ENCODE results near the gene ITIH5.
A peak's percentile ranks its signal among the peaks of the same experiment; 100 is the strongest.

ITIH5 gene

DNA sequence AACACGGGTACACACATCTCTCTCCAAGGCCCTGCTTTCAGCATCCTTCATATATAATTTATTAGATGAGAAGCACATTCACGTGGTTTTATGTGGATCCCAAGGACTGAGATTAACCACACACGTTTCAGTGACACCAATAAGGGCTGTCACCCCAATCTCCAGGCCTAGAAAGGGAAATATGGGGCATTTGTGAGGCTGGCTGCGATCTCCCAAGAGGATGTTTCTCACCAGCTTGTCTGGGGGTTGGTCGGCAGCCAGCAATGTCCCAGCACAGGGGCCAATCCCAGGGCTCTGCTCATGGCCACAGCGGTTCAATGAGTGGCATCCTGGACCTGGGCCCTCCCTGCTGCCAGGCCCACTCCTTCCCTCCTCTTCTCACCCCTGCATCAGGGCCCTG lies 115.5 kb downstream of the ITIH5 start:
- DNase-seq (ENCODE audit: low read depth in 2 of 2, low spot score in 1 of 2): no peak

DNA sequence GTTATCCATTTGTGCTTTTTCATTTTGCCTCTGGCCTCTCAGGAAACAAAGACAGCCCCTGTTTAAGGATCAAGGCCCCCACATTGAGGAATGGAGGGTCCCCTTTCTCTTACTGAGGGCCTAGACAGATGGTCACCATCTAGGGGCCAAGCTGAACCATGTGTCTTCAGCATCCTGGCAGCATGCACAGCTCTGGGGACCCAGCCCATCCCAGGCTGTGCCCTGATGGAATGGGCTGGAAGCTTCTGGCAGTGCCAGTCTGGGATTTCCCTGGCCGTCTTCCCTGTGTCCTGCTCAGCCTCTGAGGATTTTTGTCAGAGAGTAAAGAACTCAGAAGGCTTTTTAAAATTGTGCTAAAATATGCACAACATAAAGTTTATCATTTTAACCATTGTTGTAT lies 116.8 kb downstream of the ITIH5 start:
- DNase-seq (ENCODE audit: low read depth in 2 of 2, low spot score in 1 of 2): no peak

DNA sequence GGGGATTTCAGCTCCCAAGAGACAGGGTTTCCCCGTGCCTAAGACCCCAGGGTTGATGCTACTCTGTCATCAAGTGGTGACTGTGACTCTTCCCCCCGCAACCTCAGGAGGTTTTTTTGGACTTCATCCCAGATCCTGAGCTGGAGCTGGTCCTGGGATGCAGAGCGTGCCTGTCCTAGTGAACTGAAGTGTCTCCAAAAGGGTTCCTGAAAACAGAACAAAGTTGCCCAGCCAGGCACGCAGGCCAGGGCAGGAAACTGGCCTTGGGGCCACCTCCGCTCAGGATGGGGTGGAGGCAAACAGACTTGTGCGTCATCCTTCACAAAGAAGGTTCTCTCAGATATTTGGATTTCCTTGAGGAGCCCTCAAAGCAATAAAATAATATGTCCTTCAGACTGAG lies 118.9 kb downstream of the ITIH5 start:
- DNase-seq (ENCODE audit: low read depth in 2 of 2, low spot score in 1 of 2): no peak

DNA sequence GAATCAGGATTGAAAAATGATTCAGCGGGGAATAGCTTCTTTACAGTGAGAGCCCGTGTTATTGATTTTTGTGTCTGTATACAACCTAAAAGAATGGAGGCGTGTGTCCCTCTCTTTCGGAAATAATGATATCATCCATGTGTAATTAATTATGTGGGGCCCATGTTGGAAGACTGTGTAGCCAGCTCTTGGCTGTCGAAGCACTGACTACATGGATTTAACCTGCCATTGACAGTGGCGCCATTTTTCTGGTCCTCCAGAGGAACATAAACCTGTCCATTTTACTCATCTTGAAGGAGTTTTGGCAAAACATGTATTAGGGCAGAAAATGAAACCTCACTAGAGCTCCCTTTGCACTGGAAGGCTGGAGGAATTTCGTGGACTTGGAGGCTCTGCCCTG lies 119.6 kb downstream of the ITIH5 start:
- DNase-seq (ENCODE audit: low read depth in 2 of 2, low spot score in 1 of 2): no peak

DNA sequence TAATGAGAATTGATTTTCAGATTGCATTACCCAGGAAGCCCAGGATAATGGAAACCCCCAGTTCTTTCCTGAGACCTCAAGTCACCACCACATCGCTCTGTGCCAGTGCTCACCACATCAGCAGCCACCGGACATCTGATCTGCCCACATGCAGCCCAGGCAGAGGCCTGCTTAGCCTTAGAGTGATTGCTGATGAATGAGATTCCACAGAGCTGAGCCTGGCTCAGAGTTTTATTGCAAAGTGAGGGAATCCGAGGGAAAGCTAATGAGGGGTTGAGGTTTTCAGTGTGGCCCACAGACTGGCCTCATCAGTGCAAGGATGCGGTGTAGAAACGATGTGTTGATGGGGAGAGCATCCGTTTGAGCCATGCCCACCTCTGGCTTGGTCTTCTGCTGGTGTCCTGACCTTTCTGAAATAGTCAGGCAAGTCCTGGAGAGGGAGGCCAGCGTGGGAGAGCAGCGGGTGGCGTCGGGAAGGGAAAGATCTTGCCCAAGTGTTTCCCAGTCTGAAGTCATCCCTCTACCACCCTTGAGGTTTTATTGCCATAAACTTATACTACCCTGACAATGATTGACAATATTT lies 120.3 kb downstream of the ITIH5 start:
- no peak for DNase-seq (ENCODE audit: low read depth in 2 of 2, low spot score in 1 of 2)

DNA sequence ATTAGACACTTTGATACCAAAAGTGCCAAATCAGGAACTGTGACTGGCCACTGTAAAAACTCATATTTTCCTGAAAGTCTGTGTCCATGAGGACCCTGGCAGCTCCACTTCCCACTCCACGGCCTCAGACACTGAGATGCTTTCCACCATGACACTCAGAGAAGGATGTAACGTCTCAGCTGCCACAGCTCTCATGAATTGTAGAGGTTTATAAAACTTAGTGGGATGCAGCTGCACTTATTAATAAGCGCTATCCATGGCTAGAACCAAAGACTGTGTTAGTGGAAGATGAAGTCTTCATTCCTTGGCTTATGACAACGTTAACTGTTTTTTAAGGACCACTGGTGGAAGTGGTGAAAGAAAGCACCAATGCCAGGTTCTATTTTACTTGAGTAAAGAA lies 121.0 kb downstream of the ITIH5 start:
- DNase-seq (ENCODE audit: low read depth in 2 of 2, low spot score in 1 of 2): no peak

DNA sequence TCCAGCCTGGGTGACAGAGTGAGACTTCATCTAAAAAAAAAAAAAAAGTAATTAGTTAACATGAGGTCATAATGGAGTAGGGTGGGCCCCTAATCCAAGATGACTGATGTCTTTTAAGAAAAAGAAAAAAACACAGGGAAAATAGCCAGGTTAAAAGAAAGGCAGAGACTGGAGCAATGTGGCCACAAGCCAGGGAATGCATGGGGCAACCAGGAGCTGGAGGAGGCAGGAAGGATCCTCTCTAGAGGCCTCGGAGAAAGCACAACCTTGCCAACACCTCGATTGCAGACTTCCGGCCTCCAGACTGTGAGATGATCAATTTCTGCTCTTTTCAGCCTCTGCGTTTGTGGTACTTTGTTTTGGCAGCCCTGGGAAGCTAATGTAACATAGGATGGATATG lies 121.5 kb downstream of the ITIH5 start:
- no peak for DNase-seq (ENCODE audit: low read depth in 2 of 2, low spot score in 1 of 2)

DNA sequence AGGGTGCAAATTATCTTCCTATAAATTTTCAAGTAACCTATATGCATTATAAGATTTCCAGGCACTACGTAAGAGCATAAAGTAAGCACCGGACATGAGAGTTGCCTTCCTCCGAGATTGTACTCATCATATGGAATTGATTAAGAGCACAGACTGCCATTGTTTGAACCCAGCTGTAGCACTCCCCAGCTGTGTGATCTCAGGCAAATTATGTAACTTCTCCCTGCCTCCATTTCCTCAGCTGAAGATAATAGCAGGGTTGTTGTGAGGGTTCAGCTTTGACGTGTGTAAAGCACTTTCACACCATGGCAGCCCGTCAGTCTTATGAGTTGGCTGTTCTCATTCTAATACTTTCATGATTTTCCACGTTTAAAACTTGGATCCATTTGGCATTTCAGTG lies 122.6 kb downstream of the ITIH5 start:
- DNase-seq (ENCODE audit: low read depth in 2 of 2, low spot score in 1 of 2): no peak

DNA sequence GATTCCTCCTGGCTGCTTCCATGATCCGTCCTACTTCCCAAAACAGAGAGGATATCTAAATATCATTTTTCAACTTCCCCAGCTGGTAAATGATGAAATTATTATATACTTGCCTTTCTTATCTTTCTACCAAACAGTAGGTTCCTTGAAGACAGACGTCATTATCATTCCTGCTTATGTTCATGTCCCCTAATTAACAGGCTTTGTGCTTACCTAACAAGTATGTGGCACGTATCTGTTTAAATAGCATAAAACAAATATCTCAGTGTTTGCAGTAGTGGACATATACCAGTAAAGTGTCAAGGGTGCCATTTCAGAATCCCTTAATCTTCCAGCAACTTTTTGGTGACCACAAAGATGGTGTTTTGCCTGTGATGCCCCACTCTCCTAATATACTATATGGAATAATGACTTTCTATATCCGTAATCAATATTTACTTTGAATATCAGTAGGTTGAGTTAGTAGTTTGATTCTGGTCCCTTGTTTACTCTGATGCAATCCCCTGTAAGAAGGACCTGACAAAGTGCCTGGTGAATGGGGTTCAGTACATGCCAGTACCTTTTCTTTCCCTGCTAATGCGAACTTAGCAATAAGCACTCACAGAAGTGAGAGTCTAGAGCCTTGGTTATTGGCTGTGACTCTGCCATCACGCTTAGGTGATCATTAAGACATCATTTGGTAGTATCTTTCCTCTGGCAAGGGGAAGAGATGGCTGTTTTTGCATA lies 124.4 kb downstream of the ITIH5 start:
- DNase-seq (ENCODE audit: low read depth in 2 of 2, low spot score in 1 of 2): no peak

DNA sequence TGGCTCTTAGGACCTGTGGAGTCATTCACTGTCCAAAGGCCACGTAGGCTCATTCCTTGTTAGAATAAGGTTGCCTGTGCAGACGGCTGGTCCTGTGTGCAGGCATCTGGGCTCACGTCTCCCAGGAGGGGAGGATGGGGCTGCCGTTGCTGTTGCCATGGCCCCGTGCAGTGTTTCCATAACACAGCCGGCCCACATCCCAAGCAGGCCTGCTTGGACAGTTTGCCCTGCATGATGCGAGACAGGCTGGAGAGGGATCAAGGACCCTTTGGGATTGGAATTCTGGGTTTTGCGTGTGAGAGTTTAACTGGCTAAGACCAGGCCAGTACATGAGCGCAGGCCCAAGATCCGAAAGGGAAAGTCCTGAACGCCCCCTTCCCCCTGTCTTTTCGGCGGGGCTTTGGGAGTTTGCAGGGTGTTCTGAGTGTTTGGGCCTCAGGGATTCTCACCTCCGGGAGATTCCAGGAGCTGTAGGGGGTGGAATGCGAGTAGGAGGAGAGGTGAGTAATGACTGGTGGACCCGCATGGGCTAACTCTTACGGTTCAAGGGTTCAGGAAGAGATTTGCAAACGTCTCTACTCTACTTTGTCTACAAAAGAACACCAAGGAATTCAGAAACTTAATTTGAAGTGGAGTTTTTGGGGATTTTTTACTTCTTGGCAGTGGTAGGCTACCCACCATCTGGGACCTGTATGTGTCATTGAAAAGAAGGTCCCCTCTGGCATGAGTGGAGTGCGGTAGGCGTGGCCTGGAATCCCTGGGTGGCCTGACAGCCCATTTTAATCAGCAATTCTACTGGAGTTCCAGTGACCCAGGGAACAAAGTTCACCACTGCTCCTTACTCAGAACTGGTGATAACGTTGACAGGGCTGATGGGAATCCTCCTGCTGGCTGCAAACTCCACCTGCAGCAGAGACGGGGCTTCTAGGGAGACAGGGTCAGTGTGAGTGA lies 125.4 kb downstream of the ITIH5 start:
- no peak for DNase-seq (ENCODE audit: low read depth in 2 of 2, low spot score in 1 of 2)

DNA sequence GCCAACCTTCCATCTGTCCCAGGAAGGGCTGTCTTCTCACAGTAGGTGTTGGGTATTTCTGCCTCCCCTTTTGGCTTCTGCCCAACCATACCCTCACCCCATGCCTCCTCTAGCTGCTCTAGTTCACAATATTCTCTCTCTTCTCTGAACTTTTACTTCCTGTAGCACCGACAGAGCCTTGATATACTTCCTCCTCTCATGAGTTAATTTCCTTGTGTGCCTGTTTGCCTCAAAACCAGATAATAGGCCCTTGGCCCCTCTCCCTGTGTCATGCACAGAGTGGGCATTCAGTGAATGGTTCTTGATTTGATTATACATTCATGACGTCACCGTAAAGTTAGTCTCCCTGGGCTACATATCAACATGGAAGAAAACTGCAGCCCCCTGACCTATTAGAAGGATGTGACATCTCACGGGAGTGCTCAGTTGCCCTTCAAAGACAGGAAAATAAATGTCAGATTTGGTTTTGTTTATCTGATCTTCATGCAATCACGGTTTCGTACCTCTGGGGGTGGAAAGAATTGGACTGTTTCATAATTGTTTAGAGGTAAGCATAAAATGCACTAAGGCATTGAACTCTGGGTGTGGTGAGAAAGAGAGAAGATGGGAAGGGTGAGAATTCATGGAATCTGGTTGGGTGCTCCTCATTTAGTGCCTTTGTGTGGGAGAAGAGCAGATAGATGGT lies 127.7 kb downstream of the ITIH5 start:
- DNase-seq (ENCODE audit: low read depth in 2 of 2, low spot score in 1 of 2): no peak

DNA sequence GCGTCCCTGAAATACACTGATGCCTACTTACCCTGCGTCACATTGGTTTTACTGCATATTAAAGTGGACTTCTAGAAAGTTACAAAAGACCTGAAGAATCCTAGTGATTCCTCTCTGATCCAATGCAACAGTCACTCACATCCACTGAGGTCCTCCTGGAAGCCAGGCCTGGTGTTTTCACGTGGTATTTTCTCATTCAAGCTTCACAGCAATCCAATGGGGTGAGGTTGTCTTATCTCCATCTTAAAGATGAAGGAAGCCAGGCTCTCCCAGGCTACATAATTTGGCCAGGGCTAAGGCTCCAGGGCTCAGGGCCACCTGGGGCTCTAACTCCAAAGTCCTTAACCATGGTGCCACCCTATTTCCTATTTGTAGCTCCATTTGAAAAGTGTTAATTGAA lies 129.6 kb downstream of the ITIH5 start:
- DNase-seq (ENCODE audit: low read depth in 2 of 2, low spot score in 1 of 2): no peak

DNA sequence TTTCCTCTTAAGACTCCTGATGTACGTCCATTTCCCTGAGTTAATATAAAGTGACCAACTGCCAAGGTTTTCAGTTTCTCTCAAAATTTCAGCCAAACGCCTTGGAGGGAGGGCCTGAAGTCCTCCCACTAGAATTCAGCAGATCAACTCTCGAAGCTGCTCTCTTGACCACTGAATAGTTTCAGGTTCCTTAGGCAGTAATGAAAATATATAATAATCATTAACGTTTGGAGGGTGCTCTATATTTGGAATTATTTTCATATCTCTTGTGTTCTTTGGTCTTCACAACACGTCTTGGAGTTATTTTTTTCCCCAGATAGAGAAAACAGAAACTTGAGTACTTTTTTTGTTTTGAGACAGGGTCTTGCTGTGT lies 132.3 kb downstream of the ITIH5 start:
- DNase-seq (ENCODE audit: low read depth in 2 of 2, low spot score in 1 of 2): no peak

DNA sequence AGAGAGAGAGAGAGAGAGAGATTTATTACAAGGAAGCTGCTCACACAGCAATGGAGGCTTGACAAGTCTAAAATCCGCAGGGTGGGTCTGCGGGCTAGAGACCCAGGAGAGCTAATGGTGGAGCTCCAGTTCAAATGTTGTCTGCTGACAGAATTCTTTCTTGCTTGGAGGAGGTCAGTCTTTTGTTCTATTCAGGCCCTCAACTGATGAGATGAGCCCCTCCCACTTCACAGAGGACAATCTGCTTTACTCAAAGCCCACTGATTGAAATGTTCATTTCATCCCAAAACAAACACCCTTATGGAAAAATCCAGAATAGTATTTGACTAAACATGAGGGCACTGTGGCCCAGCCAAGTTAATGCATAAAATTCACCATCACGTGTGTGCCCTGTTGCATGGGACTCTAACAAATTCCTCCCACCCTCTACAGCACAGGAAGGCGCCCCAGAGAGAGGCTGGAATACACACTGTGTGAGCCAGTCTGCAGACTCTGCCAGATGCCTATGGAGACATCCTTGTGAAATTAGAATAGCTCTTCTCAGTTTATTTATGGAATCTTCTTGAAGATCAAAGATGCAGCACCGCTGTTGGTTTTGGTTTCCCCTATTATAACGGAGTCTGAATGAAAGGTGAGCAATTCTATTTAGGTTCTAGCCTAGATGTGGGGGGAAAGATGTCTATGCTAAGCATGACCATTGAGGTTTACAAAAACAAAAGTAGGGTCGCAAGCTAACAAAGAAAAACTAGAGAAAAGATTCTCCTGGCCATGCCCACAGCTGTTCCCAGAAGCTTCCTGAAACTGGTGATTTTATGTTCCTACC lies 132.9 kb downstream of the ITIH5 start:
- no peak for DNase-seq (ENCODE audit: low read depth in 2 of 2, low spot score in 1 of 2)

DNA sequence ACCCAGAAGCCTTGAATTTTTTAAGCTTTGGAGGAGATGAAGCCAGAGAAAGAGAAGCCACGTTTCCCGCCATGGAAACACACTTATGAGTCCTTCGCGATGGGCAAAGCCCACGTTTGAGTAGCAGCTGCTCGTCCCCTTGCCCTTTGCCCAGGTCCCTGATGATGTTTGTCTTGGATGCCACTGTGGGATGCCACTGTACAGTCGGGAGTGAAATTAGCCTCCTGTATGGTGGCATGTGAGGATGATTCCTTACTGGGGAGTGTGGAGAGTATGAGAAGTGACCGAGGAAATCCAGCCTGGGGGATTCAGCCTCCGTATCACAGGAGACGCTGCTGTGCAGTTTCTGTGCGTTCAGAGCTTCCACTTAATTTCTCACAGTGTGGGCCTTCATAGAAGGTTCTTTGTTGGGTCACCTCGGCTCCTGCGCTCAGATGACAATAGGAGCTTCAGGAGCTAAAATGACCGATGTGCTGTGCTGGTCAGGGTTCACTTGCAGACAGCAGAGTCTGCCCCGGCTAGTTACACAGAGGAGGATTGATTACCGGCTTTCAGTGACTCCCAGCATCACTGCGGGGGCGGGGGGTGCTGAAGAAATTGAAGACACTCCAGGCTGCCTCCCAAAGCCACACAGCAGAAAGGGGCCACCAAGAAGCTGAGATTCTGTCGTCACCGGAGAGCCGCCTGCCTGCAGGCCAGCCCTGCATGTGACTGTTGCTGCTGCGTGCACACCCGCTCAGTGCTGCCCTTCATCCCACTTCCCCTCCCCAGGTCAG lies 133.9 kb downstream of the ITIH5 start:
- DNase-seq (ENCODE audit: low read depth in 2 of 2, low spot score in 1 of 2): no peak

DNA sequence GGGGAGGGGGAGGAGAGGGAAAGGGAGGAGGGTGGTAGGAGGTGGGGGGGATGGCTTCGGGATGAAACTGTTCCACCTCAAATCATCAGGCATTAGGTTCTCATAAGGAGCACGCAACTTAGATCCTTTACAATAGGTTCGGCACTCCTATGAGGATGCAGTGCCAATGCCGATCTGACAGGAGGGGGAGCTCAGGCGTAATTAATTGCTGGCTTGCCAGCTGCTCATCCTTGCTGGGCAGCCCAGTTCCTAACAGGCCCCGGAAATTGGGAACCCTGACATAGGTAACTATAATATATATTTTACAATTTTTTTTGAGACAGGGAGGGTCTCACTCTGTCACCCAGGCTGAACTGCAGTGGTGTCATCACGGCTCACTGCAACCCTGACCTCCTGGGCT lies 137.1 kb downstream of the ITIH5 start:
- no peak for DNase-seq (ENCODE audit: low read depth in 2 of 2, low spot score in 1 of 2)

DNA sequence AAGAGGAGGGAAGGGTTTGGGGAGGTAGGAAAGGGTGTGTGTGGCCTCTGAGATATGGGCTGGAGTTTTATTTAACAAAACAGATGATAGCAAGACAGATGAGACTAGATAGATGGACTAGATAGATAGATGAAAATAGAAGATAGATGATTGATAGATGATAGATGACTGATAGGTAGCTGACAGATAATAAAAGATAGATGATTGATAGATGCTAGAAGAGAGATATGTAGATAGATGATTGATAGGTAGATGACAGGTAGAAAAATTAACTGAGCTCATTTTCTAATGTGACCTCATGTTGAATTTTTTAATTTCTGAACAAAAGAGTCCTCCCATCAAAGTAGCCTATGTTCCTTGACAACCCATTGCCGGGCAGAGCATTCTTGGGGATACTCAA lies 139.3 kb downstream of the ITIH5 start:
- DNase-seq (ENCODE audit: low read depth in 2 of 2, low spot score in 1 of 2): no peak

DNA sequence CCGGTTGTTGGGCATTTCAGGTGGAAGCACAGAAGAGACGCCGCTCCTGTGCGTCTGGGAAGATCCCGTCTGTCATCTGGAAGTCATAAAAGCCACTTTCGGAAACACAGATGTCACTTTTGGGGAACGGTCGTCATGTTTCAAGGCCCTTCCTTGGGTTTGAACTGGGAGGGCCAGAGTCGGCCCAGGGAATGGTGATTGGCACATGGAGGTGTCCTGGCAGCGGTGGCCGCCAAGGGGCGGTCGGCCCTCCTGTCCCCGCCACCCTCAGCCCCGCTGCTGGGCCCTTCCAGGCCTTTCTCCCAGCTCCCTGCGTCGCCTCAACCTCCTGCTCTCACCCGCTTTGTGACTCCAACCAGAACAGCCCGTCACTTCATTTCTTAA lies 140.8 kb downstream of the ITIH5 start:
- DNase-seq (ENCODE audit: low read depth in 2 of 2, low spot score in 1 of 2): no peak

DNA sequence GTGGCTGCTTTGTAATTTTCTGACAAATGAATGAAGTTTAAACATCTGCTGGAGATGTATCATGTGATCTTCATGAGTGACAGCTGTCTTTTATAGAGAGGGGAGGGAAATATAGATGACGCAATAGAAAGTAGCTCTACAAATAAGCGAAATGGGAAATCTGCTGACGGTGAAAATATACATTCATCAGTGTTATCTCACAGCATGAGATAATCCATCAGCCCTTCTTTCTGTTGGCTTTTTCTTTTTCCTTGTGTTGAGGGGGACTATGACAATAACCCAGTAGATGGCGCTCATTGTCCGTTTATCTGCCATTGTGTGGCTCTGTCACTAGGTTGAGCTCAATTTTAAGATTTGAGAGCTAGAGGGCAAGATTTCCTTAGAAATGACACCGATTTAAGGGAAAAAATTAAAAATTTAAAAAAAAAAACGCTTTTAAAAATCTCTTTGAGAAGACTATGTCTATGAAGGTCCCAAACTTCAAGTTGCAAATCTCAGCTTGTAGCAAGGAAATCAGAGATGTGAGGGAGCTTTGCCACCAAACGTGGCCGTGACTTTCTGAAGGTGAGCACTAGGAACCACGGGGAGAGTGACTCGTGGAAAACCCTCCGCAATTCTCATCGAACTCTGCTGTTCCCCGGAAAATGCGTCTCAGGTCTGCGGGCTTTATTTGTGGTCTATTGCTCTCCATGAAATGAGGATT lies 141.3 kb downstream of the ITIH5 start:
- DNase-seq (ENCODE audit: low read depth in 2 of 2, low spot score in 1 of 2): peak; percentile 18 to 33

Measured in stimulated activated CD8-positive, alpha-beta memory T cell treated with anti-CD3 and anti-CD28 coated beads, Interleukin-4, amount 100 ng/mL, for 4 hours (primary cell).